MCF 10A (cell line): ENCODE data around the gene PEF1. TPM values are rescaled to one million over a fixed set of nuclear protein-coding genes. Genes with fewer than 3 reads are reported as not detected.

Experiments used
- BruUV-seq: library from RNA; stranded (reverse); fragments of 400-500 nt; replicated peaks from 2 replicates; lab custom pipeline; 2021; lab: Mats Ljungman, UMichigan
- CTCF ChIA-PET: fragments of 300-600 bp; sonication (Branson Sonifier 250); formaldehyde crosslinking; extraction: SDS; loops from one replicate; lab custom pipeline; 2021; ENCODE audit warnings: antibody characterized with exemption, inconsistent platforms; lab: Yijun Ruan, JAX
- POLR2A ChIA-PET: fragments of 300-600, 350-650 bp; sonication (Branson Sonifier 250); formaldehyde crosslinking; extraction: SDS; loops from one replicate; lab custom pipeline; 2020; ENCODE audit warnings: antibody characterized with exemption, inconsistent platforms; lab: Yijun Ruan, JAX
- DNase-seq: peaks from one replicate; pipeline ENCODE4 v3.0.0-alpha.2; 2018; ENCODE audit not compliant: unreplicated experiment
- H3K27ac Mint-ChIP-seq: one replicate; pipeline ENCODE4 v1.8.0; 2022; ENCODE audit warnings: mild to moderate bottlenecking, low read depth, mixed read lengths; ENCODE audit not compliant: unreplicated experiment
- H3K27me3 Mint-ChIP-seq: one replicate; pipeline ENCODE4 v1.8.0; 2022; ENCODE audit warnings: mixed read lengths; ENCODE audit not compliant: insufficient read depth, unreplicated experiment
- H3K36me3 Mint-ChIP-seq: one replicate; pipeline ENCODE4 v1.8.0; 2022; ENCODE audit warnings: mild to moderate bottlenecking, moderate library complexity, mixed read lengths; ENCODE audit not compliant: insufficient read depth, unreplicated experiment
- H3K4me1 Mint-ChIP-seq: one replicate; pipeline ENCODE4 v1.8.0; 2022; ENCODE audit warnings: mixed read lengths; ENCODE audit not compliant: insufficient read depth, unreplicated experiment
- H3K4me3 Mint-ChIP-seq: one replicate; pipeline ENCODE4 v1.8.0; 2022; ENCODE audit warnings: mild to moderate bottlenecking, moderate library complexity, mixed read lengths; ENCODE audit not compliant: unreplicated experiment
- H3K9me3 Mint-ChIP-seq: one replicate; pipeline ENCODE4 v1.8.0; 2022; ENCODE audit warnings: mixed read lengths; ENCODE audit not compliant: unreplicated experiment
- CTCF ChIP-seq: fragments of 200-600 bp; IDR thresholded peaks from one replicate; pipeline ENCODE4 v1.8.0; 2022; ENCODE audit warnings: antibody characterized with exemption, mild to moderate bottlenecking; ENCODE audit not compliant: unreplicated experiment
- intact Hi-C: fragments of 100-400 bp; cut with micrococcal nuclease; formaldehyde crosslinking; loops from 2 replicates; pipeline ENCODE4 v1.14.1; 2022
- total RNA-seq: library from RNA; stranded (reverse); gene quantifications from 2 replicates; pipeline ENCODE4 v1.2.3, GENCODE V29; 2022

PEF1 gene
- total RNA-seq, 1 experiment from 2014 or later, result 61.1 TPM

DNA sequence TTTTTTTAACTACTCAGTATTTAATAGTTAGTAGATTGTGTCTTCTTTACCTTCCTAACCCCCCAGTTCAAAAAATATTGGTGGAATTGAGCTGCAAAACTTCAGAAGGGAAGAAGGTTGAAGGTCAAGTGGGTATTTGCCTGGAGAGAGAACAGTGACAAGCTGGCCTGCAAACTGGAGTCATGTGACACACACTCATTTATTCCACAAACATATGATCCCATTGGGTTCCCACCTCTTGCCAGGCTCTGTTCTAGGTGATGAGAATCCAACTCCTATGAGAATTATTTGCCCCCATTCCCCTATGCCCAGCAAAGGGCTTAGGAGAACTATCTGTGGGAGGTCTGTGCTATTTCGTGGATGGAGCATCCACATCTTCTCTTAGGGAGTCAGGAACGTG, 3.5 kb upstream of the PEF1 start:
- H3K9me3 Mint-ChIP-seq, result no peaks in the 10 kb centered on the region
- intact Hi-C loops, result no loop called here
- no peak for TF ChIP-seq CTCF
- POLR2A ChIA-PET, result interaction anchor here (1.3 to 2.7 kb wide), 2 partner anchors 10 kb away, joined by 3 to 9 read pairs; no protein-coding TSS in a partner anchor
- CTCF ChIA-PET, result interaction anchor here (0.6 to 0.8 kb wide), 7 partner anchors 9 to 98 kb away, joined by 3 to 4 read pairs (median 3); no protein-coding TSS in a partner anchor
- no peaks in the 10 kb centered on the region for H3K4me1 Mint-ChIP-seq
- BruUV-seq, result no TSS peak
- no peak overlapping the region for H3K27ac Mint-ChIP-seq
- H3K4me3 Mint-ChIP-seq, result no peak overlapping the region
- no peak for DNase-seq
- H3K27me3 Mint-ChIP-seq, result no peaks in the 10 kb centered on the region
- H3K36me3 Mint-ChIP-seq, result peaks cover 8% of the 10 kb centered on the region

DNA sequence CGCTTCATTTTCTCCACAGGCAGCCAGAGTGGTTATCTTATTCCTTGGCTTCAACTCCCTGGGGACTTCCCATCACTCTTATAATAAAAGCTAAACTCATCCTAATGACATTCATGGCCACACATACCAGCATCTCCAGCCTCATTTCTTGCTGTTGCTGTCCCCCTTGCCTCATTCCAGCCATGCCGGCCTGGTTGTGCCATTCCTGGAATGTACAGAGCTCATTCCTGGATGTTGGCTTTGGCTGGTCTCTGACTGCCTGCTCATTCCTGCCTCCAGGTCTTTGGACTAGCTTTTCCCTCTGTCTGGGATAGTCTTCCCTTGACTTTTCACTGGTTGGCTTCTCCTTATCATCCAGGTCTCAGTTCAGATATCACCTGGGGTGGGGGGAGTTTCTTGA, 2.4 kb upstream of the PEF1 start:
- no peaks in the 10 kb centered on the region for H3K27me3 Mint-ChIP-seq
- ChIA-PET POLR2A (interaction anchor here (0.7 to 2.7 kb wide), 3 partner anchors 9 to 660 kb away, joined by 3 to 9 read pairs (median 3); no protein-coding TSS in a partner anchor), CTCF (interaction anchor here (1.0 to 1.5 kb wide), 3 partner anchors 18 to 317 kb away, joined by 3 to 5 read pairs (median 3); no protein-coding TSS in a partner anchor)
- no peaks in the 10 kb centered on the region for H3K9me3 Mint-ChIP-seq
- TF ChIP-seq CTCF, result no peak
- H3K27ac Mint-ChIP-seq, result no peak overlapping the region
- H3K36me3 Mint-ChIP-seq, result peaks cover 8% of the 10 kb centered on the region
- intact Hi-C loops, result no loop called here
- no peak for DNase-seq
- H3K4me3 Mint-ChIP-seq, result peak overlapping the region; percentile 4
- BruUV-seq, result no TSS peak
- no peaks in the 10 kb centered on the region for H3K4me1 Mint-ChIP-seq

DNA sequence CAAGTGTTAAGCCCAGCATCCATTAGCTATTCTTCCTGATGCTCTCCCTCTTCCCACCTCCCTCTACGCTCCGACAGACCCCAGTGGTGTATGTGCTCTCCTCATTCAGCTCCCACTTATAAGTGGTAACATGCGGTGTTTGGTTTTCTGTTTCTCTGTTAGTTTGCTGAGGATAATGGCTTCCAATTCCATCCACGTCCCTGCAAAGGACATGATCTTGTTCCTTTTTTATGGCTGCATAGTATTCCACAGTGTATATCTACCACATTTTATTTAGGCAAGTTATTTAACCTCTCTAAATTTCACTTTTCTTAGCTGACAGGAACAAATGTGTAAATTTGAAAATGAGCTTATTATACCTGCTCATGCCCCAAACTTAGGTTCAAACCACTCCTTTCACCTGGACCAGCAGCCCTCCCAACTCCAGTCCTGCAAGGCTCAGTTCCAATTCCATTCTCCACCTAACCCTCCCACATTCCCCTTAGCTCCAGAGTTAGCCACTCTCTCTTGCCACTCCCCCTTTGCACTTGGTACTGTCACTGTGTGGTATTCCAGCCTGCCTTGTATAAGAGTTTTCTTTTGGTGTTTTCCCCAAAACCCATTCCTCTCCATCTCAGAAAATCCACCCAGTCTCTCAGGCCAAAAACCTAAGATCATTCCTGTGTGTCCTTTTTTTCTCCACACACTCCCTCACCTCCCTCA, 1.7 kb upstream of the PEF1 start:
- intact Hi-C loops, result no loop called here
- H3K4me1 Mint-ChIP-seq, result no peaks in the 10 kb centered on the region

More for the DNA sequence above, 1.7 kb upstream of the PEF1 start:
- TF ChIP-seq CTCF, result no peak
- H3K27me3 Mint-ChIP-seq, result no peaks in the 10 kb centered on the region
- H3K9me3 Mint-ChIP-seq, result no peaks in the 10 kb centered on the region
- DNase-seq, result no peak
- peak overlapping the region; percentile 25 for H3K27ac Mint-ChIP-seq
- ChIA-PET CTCF (interaction anchor here (1.0 to 1.5 kb wide), 3 partner anchors 19 to 317 kb away, joined by 3 to 5 read pairs (median 3); no protein-coding TSS in a partner anchor), POLR2A (interaction anchor here (0.7 to 12.3 kb wide), 4 partner anchors 8 to 660 kb away, joined by 3 to 207 read pairs (median 6); no protein-coding TSS in a partner anchor)
- no TSS peak for BruUV-seq
- H3K36me3 Mint-ChIP-seq, result peaks cover 8% of the 10 kb centered on the region
- peak overlapping the region; percentile 89 for H3K4me3 Mint-ChIP-seq
